ENCODE measurements around the gene HOMER2. TPM values are rescaled to one million over a fixed set of nuclear protein-coding genes. Genes with fewer than 3 reads are reported as not detected.

HOMER2 gene
- total and polyA plus RNA-seq, 2 of the 13 experiments (the other 11 are each of a cell fraction or from before 2014, with no cell fraction given), result 12.9 to 14.1 TPM

DNA sequence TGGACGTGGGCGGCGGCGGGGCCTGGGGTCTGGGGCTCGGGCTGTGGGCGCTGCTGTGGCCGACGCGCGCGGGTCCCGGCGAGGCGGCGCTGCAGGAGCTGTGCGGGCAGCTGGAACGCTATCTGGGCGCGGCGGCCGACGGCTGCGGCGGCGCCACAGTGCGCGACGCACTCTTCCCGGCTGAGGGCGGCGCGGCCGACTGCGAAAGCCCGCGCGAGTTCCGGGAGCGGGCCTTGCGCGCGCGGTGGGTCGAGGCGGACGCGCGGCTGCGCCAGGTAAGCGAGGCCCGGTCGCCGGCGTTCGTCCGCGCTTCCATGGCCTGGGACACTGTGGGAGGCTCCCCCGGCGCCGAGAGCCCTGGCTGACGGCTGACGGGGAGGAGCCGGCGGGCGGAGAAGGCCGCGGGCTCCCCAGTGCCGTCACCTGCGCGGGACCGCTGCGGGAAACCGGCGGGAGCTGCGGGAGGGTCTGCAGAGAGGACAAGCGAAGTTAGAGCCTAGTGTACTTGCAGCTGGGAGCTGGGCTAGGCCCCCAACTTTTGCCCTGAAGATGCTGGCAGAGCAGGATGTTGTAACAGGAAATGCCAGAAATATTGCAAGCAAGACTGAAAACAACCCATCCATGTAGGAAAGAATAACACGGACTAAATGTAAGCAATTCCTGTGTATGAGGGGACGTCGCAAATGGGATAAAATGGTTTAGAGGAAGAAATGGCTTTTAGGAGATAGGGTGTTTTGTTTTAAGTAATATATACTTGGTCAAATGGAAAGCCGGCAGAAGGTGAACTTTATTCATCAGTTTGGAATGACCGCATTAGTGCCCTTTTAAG lies 142.2 kb downstream of the HOMER2 start (continued):
- TF ChIP-seq, protein P1, sequence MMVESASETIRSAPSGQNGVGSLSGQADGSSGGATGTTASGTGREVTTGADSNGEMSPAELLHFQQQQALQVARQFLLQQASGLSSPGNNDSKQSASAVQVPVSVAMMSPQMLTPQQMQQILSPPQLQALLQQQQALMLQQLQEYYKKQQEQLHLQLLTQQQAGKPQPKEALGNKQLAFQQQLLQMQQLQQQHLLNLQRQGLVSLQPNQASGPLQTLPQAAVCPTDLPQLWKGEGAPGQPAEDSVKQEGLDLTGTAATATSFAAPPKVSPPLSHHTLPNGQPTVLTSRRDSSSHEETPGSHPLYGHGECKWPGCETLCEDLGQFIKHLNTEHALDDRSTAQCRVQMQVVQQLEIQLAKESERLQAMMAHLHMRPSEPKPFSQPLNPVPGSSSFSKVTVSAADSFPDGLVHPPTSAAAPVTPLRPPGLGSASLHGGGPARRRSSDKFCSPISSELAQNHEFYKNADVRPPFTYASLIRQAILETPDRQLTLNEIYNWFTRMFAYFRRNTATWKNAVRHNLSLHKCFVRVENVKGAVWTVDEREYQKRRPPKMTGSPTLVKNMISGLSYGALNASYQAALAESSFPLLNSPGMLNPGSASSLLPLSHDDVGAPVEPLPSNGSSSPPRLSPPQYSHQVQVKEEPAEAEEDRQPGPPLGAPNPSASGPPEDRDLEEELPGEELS (CRISPR knock-in tag; IDR thresholded peaks at IDR 0.05), result peak; percentile 47; the same call in 1 of the 2 replicates
- TF ChIP-seq CSRNP2 (CRISPR knock-in tag; conservative IDR thresholded peaks at IDR 0.05; ENCODE audit: low read depth), result no peak
- 0 out of 2 replicates have a peak, but pooled peaks have one; percentile 16 for TF ChIP-seq HDAC2 (CRISPR knock-in tag; IDR thresholded peaks at IDR 0.05)
- no peak for TF ChIP-seq REL (CRISPR knock-in tag; conservative IDR thresholded peaks at IDR 0.05)
- TF ChIP-seq NPAS2 (CRISPR knock-in tag; IDR thresholded peaks at IDR 0.05; ENCODE audit: borderline replicate concordance), result no peak
- TF ChIP-seq ZSCAN29 (CRISPR knock-in tag; conservative IDR thresholded peaks at IDR 0.05), result no peak
- TF ChIP-seq, protein P2, sequence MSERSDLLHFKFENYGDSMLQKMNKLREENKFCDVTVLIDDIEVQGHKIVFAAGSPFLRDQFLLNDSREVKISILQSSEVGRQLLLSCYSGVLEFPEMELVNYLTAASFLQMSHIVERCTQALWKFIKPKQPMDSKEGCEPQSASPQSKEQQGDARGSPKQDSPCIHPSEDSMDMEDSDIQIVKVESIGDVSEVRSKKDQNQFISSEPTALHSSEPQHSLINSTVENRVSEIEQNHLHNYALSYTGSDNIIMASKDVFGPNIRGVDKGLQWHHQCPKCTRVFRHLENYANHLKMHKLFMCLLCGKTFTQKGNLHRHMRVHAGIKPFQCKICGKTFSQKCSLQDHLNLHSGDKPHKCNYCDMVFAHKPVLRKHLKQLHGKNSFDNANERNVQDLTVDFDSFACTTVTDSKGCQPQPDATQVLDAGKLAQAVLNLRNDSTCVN (CRISPR knock-in tag; IDR thresholded peaks at IDR 0.05; ENCODE audit: borderline replicate concordance), result no peak
- no peak for TF ChIP-seq CBX1 (IDR thresholded peaks at IDR 0.05; ENCODE audit: low read depth)
- TF ChIP-seq ZNF503 (CRISPR knock-in tag; IDR thresholded peaks at IDR 0.05), result no peak
- no peak for TF ChIP-seq ATAD3A (CRISPR knock-in tag; IDR thresholded peaks at IDR 0.05)
- TF ChIP-seq, protein P3, sequence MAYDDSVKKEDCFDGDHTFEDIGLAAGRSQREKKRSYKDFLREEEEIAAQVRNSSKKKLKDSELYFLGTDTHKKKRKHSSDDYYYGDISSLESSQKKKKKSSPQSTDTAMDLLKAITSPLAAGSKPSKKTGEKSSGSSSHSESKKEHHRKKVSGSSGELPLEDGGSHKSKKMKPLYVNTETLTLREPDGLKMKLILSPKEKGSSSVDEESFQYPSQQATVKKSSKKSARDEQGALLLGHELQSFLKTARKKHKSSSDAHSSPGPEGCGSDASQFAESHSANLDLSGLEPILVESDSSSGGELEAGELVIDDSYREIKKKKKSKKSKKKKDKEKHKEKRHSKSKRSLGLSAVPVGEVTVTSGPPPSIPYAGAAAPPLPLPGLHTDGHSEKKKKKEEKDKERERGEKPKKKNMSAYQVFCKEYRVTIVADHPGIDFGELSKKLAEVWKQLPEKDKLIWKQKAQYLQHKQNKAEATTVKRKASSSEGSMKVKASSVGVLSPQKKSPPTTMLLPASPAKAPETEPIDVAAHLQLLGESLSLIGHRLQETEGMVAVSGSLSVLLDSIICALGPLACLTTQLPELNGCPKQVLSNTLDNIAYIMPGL (CRISPR knock-in tag; IDR thresholded peaks at IDR 0.05; ENCODE audit: borderline replicate concordance in 1 of 2, low read depth in 1 of 2), result no peak; a peak in 1 of 4 replicates
- peak; percentile 18 for TF ChIP-seq MED8 (CRISPR knock-in tag; IDR thresholded peaks at IDR 0.05; ENCODE audit: insufficient replicate concordance)
- TF ChIP-seq ZNF234 (CRISPR knock-in tag; conservative IDR thresholded peaks at IDR 0.05), result no peak
- TF ChIP-seq, protein P4, sequence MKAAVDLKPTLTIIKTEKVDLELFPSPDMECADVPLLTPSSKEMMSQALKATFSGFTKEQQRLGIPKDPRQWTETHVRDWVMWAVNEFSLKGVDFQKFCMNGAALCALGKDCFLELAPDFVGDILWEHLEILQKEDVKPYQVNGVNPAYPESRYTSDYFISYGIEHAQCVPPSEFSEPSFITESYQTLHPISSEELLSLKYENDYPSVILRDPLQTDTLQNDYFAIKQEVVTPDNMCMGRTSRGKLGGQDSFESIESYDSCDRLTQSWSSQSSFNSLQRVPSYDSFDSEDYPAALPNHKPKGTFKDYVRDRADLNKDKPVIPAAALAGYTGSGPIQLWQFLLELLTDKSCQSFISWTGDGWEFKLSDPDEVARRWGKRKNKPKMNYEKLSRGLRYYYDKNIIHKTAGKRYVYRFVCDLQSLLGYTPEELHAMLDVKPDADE (CRISPR knock-in tag; IDR thresholded peaks at IDR 0.05), result no peak
- no peak for TF ChIP-seq POLR2AphosphoS5 (IDR thresholded peaks at IDR 0.05; ENCODE audit: low read depth, low read length)
- no peak for TF ChIP-seq GTF3A (CRISPR knock-in tag; conservative IDR thresholded peaks at IDR 0.05)
- no peak for TF ChIP-seq ZNF558 (CRISPR knock-in tag; IDR thresholded peaks at IDR 0.05; ENCODE audit: borderline replicate concordance)
- peak; percentile 70 for TF ChIP-seq CEBPG (CRISPR knock-in tag; IDR thresholded peaks at IDR 0.05)
- TF ChIP-seq JDP2 (CRISPR knock-in tag; IDR thresholded peaks at IDR 0.05; ENCODE audit: borderline replicate concordance), result no peak
